Breast epithelium (tissue), 4 donors: Measurements from ENCODE around the gene RAD21L1. TPM values are rescaled to one million over a fixed set of nuclear protein-coding genes. Genes with fewer than 3 reads are reported as not detected.

Experiments
- DNase-seq, 2 donors: peaks; one replicate each; pipeline ENCODE4 v3.0.0-alpha.2; 2019; ENCODE audit warnings: low spot score in 2 of 2
- H3K27ac ChIP-seq, 2 donors: fragments of 200-600 bp; sonication (generic) in 1 of 2; one replicate each; pipeline ENCODE4 v1.5.1; 2016 to 2019; ENCODE audit warnings: mild to moderate bottlenecking in 1 of 2
- H3K27me3 ChIP-seq, 2 donors: fragments of 200-600 bp; sonication (generic) in 1 of 2; one replicate each; pipeline versions ENCODE4 v1.5.1 to v1.6.0; 2017 to 2019; ENCODE audit warnings: control low read depth in 1 of 2, mild to moderate bottlenecking in 1 of 2
- H3K36me3 ChIP-seq: fragments of 200-600 bp; one replicate; pipeline ENCODE4 v1.5.1; 2019
- H3K4me1 ChIP-seq, 2 donors: fragments of 200-600 bp; sonication (generic); one replicate each; pipeline ENCODE4 v1.5.1; 2016 to 2019; ENCODE audit warnings: control low read depth in 1 of 2
- H3K4me3 ChIP-seq, 3 donors: fragments of 200-600 bp; sonication (generic); 1 replicate in 2 of 3; 2 replicates in 1 of 3; pipeline ENCODE4 v1.5.1; 2016 to 2019; ENCODE audit warnings: mild to moderate bottlenecking in 3 of 3, moderate library complexity in 2 of 3
- H3K9me3 ChIP-seq, 2 donors: fragments of 200-600 bp; sonication (generic) in 1 of 2; one replicate each; pipeline ENCODE4 v1.5.1; 2016 to 2019; ENCODE audit warnings: control low read depth in 1 of 2
- POLR2A ChIP-seq: fragments of 450-650 bp; IDR thresholded peaks from one replicate; pipeline ENCODE4 v1.6.1; 2016; ENCODE audit warnings: antibody characterized with exemption, mild to moderate bottlenecking, moderate library complexity
- POLR2AphosphoS5 ChIP-seq, 3 donors: sonication (generic); formaldehyde crosslinking; IDR thresholded peaks; one replicate each; pipeline ENCODE4 v1.6.1; 2017; ENCODE audit warnings: antibody characterized with exemption in 3 of 3
- intact Hi-C: fragments of 100-400 bp; cut with DNase I; formaldehyde crosslinking; loops from one replicate; pipeline ENCODE4 v1.15.1; 2023; ENCODE audit warnings: low total_unique reads
- total RNA-seq, 3 donors: library from RNA; depleted of rRNA; stranded (reverse); fragments of >200 nt; gene quantifications; one replicate each; pipeline ENCODE4 v1.1.0, GENCODE V29; 2016
- TF ChIP-seq, protein P1 (sequence below), 3 donors: fragments of 450-650 bp; IDR thresholded peaks; one replicate each; pipeline ENCODE4 v1.5.1; 2016 to 2017; ENCODE audit warnings: antibody characterized with exemption in 3 of 3, mild to moderate bottlenecking in 3 of 3, moderate library complexity in 3 of 3

Gene RAD21L1
- total RNA-seq, 3 donors from 2014 or later, result not detected

DNA sequence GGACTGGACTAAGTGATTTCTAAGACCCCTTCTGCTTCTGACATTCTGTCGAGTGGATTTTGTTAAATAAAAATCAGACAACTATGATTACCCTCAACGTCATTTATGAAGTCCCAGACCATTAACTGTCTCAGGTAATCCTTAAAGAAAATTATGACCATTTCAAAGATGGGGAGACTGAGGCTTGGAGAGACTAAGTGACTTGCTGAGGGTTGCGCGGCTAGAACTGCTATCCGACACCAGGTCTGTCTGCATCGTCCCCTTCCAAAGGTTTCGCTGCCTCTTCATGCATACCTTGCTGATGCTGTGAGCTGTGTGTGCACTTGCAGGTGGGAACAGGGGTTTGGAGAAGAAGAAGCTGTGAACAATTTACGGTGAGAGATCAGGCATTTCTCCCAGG is 43.4 kb downstream of the RAD21L1 start:
- H3K4me1 ChIP-seq, result no peaks in the 10 kb centered on the region
- TF ChIP-seq POLR2A (no peak), POLR2AphosphoS5 (IDR thresholded peaks at IDR 0.05) (no peak)
- TF ChIP-seq, protein P1, sequence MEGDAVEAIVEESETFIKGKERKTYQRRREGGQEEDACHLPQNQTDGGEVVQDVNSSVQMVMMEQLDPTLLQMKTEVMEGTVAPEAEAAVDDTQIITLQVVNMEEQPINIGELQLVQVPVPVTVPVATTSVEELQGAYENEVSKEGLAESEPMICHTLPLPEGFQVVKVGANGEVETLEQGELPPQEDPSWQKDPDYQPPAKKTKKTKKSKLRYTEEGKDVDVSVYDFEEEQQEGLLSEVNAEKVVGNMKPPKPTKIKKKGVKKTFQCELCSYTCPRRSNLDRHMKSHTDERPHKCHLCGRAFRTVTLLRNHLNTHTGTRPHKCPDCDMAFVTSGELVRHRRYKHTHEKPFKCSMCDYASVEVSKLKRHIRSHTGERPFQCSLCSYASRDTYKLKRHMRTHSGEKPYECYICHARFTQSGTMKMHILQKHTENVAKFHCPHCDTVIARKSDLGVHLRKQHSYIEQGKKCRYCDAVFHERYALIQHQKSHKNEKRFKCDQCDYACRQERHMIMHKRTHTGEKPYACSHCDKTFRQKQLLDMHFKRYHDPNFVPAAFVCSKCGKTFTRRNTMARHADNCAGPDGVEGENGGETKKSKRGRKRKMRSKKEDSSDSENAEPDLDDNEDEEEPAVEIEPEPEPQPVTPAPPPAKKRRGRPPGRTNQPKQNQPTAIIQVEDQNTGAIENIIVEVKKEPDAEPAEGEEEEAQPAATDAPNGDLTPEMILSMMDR (IDR thresholded peaks at IDR 0.05), result no peak
- no peaks in the 10 kb centered on the region for H3K27me3 ChIP-seq
- no peaks in the 10 kb centered on the region for H3K9me3 ChIP-seq
- DNase-seq, result no peak
- H3K4me3 ChIP-seq, result no peak overlapping the region
- no peaks in the 10 kb centered on the region for H3K36me3 ChIP-seq
- intact Hi-C loops, result no loop called here
- no peak overlapping the region for H3K27ac ChIP-seq

DNA sequence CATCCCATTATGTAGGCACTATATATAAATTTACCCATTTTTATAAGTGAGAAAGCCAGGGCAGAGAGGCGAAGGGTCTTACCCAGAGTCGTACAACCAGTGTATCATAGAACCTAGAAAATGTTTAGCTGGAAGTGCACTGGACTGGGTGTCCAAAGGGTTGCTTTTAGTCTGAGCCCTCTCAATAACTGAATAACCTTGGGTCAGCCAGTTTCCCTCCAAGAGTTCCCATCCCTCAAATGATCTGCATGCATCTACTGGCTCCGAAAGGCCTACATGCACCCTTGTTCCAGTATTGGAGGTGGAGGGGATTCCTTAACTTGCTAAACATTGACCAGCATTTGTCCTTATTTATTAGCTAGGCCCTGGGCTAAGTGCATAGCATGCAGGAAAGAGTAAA is 44.0 kb downstream of the RAD21L1 start:
- no peaks in the 10 kb centered on the region for H3K27me3 ChIP-seq
- intact Hi-C loops, result no loop called here
- H3K9me3 ChIP-seq, result no peaks in the 10 kb centered on the region
- no peak overlapping the region for H3K4me3 ChIP-seq
- no peaks in the 10 kb centered on the region for H3K4me1 ChIP-seq
- TF ChIP-seq POLR2AphosphoS5 (IDR thresholded peaks at IDR 0.05) (no peak), POLR2A (no peak)
- TF ChIP-seq, protein P1 (IDR thresholded peaks at IDR 0.05), result no peak
- no peak overlapping the region for H3K27ac ChIP-seq
- DNase-seq, result no peak
- no peaks in the 10 kb centered on the region for H3K36me3 ChIP-seq

DNA sequence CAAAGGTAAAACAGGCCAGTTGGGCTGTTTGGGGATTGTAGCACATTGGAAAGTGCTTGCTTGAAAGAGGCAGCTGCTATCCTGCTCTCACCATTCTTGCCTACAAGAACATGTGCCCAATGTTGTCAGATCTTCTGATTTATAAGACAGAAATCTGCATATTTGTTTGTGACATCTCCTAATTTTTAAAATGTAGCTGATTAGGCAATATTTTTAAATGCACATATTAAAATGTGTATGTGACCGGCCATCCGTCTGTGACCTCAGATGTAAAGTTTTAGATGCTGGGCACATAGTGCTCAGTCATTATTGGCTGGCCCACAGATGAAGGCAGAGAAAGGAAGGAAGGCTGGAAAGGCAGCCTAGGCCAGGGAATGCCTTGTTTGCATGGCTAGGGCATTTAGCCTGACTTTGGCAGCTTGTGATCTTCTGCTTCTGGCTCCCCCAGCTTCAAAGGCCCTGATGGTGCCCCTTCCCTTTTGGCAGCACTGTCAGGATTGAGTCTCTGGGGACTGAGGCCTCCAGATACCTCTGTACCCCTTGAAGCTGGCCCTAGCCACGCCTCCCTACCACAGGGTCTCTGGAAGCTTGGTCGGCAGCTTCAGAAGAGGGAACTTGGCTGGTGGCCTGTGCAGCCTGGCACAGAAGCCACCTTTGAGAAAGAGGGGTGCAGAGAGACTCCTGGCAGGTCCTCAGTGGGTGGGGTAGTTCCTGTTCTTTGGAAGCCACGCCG is 46.7 kb downstream of the RAD21L1 start:
- Histone ChIP-seq H3K4me3 (no peak overlapping the region), H3K4me1 (no peaks in the 10 kb centered on the region), H3K27ac (no peak overlapping the region), H3K27me3 (no peaks in the 10 kb centered on the region), H3K9me3 (no peaks in the 10 kb centered on the region), H3K36me3 (no peaks in the 10 kb centered on the region)
- intact Hi-C loops, result no loop called here
- no peak for DNase-seq
- TF ChIP-seq POLR2A (no peak), POLR2AphosphoS5 (IDR thresholded peaks at IDR 0.05) (no peak)
- TF ChIP-seq, protein P1 (IDR thresholded peaks at IDR 0.05), result no peak

DNA sequence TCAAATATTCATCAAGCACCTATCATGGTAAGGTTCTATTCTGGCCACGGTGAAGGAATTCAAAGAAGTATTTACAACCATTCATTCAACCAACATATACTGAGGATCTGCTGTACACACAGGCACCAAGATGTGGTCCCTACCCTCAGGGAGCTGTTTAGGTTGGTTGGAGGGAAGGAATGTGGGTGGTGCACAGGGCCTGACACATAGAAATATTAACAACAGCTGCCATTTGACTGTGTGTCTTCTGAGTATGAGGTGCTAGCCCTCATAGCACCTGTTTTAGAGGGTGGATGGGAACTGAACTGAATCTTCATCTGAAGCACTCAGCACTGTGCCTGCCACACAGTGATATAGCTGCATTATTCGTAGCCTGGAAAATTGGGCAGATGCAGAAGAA is 47.5 kb downstream of the RAD21L1 start:
- TF ChIP-seq POLR2AphosphoS5 (IDR thresholded peaks at IDR 0.05) (no peak), POLR2A (no peak)
- TF ChIP-seq, protein P1 (IDR thresholded peaks at IDR 0.05), result no peak
- Histone ChIP-seq H3K4me1 (no peaks in the 10 kb centered on the region), H3K36me3 (no peaks in the 10 kb centered on the region), H3K9me3 (no peaks in the 10 kb centered on the region), H3K27me3 (no peaks in the 10 kb centered on the region), H3K27ac (no peak overlapping the region), H3K4me3 (no peak overlapping the region)
- intact Hi-C loops, result no loop called here
- DNase-seq, result no peak

DNA sequence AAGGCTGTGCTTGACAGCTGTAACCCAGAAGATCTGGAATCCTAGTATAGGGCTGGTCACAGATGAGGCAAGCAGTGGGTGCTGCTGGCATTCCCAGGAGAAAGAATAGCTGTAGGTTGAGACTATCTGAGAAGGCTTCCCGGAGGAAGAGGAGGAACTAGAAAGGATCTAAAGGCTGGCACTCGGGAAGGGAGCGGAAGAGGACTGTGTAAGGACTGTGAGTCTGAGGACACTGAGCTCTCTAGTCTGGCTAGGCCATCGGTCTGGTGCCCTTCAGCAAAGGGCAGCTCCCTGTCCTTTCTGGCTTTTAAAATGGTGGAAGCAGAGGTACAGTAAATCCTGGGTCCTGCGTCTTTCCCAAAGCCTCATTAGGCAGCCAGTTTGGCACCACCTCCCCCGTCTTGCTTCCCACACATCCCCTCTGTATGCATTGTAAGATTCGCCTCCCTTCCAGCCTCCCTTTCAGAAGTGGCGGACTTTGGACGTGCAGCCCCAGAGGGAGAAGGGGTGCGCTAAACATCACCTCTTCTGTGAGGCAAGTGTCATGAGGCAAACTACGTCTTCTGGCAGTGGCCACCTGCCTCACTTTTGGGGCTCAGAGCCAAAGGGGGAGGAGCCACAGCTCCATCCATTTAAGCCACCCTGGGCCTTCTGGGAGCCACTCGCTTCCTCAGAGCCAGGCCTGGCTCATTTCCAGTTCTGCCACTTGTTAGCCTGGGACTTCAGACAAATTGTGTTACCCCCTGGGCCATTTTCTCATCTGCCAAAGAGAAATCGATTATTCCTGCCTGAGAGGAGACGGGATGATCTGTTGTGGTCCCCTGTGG is 48.9 kb downstream of the RAD21L1 start:
- Histone ChIP-seq H3K36me3 (no peaks in the 10 kb centered on the region), H3K27ac (no peak overlapping the region), H3K9me3 (no peaks in the 10 kb centered on the region), H3K4me1 (no peaks in the 10 kb centered on the region), H3K27me3 (no peaks in the 10 kb centered on the region), H3K4me3 (no peak overlapping the region)
- no peak for DNase-seq
- TF ChIP-seq POLR2A (no peak), POLR2AphosphoS5 (IDR thresholded peaks at IDR 0.05) (no peak)
- intact Hi-C loops, result no loop called here
